ENCODE results near the gene COL12A1. TPM values are rescaled to one million over a fixed set of nuclear protein-coding genes. Genes with fewer than 3 reads are reported as not detected.

COL12A1 gene
- total RNA-seq, 1 donor from 2014 or later = 24.3 TPM

- Histone ChIP-seq H3K27me3 (ENCODE audit: control insufficient read depth, insufficient read depth, low read length) (no peaks in the 10 kb centered on the region), H3K4me3 (ENCODE audit: low read depth, low read length) (no peak overlapping the region), H3K36me3 (ENCODE audit: control insufficient read depth, insufficient read depth, low read length) (no peaks in the 10 kb centered on the region)
- no peak for DNase-seq (ENCODE audit: low read depth)
- no peak for TF ChIP-seq CTCF (IDR thresholded peaks at IDR 0.05; ENCODE audit: insufficient read depth, low read length, poor library complexity, severe bottlenecking)
These were observed 96.1 kb downstream of the COL12A1 start for GRCh38 chr6:75109765-75110164.

DNA sequence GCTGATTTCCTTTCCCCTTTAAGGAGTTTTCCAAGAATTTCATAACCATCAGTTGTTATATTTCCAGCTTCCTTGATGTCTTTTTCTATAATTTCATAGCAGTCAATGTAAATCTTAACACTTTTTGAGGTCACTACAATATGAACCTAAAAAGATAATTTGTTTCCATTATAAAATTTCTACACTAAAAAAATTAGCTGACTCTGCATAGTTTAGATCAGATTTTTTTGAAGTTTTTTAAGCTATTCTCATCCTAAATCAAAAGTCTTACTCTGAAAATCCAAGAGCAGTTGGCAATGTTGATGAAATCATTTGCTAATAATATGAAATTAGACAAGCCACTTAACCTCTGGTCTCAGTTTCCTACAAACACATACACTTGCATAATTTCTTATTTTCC, 96.8 kb downstream of the COL12A1 start:
- Histone ChIP-seq H3K36me3 (ENCODE audit: control insufficient read depth, insufficient read depth, low read length) (no peaks in the 10 kb centered on the region), H3K27me3 (ENCODE audit: control insufficient read depth, insufficient read depth, low read length) (no peaks in the 10 kb centered on the region), H3K4me3 (ENCODE audit: low read depth, low read length) (no peak overlapping the region)
- no peak for DNase-seq (ENCODE audit: low read depth)
- no peak for TF ChIP-seq CTCF (IDR thresholded peaks at IDR 0.05; ENCODE audit: insufficient read depth, low read length, poor library complexity, severe bottlenecking)

- Histone ChIP-seq H3K4me3 (ENCODE audit: low read depth, low read length) (no peak overlapping the region), H3K36me3 (ENCODE audit: control insufficient read depth, insufficient read depth, low read length) (no peaks in the 10 kb centered on the region), H3K27me3 (ENCODE audit: control insufficient read depth, insufficient read depth, low read length) (no peaks in the 10 kb centered on the region)
- no peak for DNase-seq (ENCODE audit: low read depth)
- no peak for TF ChIP-seq CTCF (IDR thresholded peaks at IDR 0.05; ENCODE audit: insufficient read depth, low read length, poor library complexity, severe bottlenecking)
These were observed 97.4 kb downstream of the COL12A1 start for GRCh38 chr6:75108333-75108974.

GRCh38 chr6:75107913-75108312, 97.9 kb downstream of the COL12A1 start:
- Histone ChIP-seq H3K4me3 (ENCODE audit: low read depth, low read length) (no peak overlapping the region), H3K27me3 (ENCODE audit: control insufficient read depth, insufficient read depth, low read length) (no peaks in the 10 kb centered on the region), H3K36me3 (ENCODE audit: control insufficient read depth, insufficient read depth, low read length) (no peaks in the 10 kb centered on the region)
- TF ChIP-seq CTCF (IDR thresholded peaks at IDR 0.05; ENCODE audit: insufficient read depth, low read length, poor library complexity, severe bottlenecking) = no peak
- no peak for DNase-seq (ENCODE audit: low read depth)

GRCh38 chr6:75106426-75106825, 99.4 kb downstream of the COL12A1 start:
- TF ChIP-seq CTCF (IDR thresholded peaks at IDR 0.05; ENCODE audit: insufficient read depth, low read length, poor library complexity, severe bottlenecking) = no peak

GRCh38 chr6:75103431-75103830, 102.4 kb downstream of the COL12A1 start:
- DNase-seq (ENCODE audit: low read depth) = no peak
- no peak for TF ChIP-seq CTCF (IDR thresholded peaks at IDR 0.05; ENCODE audit: insufficient read depth, low read length, poor library complexity, severe bottlenecking)
- Histone ChIP-seq H3K27me3 (ENCODE audit: control insufficient read depth, insufficient read depth, low read length) (no peaks in the 10 kb centered on the region), H3K4me3 (ENCODE audit: low read depth, low read length) (no peak overlapping the region), H3K36me3 (ENCODE audit: control insufficient read depth, insufficient read depth, low read length) (no peaks in the 10 kb centered on the region)

More at GRCh38 chr6:75106426-75106825, 99.4 kb downstream of the COL12A1 start:
- no peaks in the 10 kb centered on the region for H3K27me3 ChIP-seq (ENCODE audit: control insufficient read depth, insufficient read depth, low read length)
- H3K36me3 ChIP-seq (ENCODE audit: control insufficient read depth, insufficient read depth, low read length) = no peaks in the 10 kb centered on the region
- DNase-seq (ENCODE audit: low read depth) = no peak
- no peak overlapping the region for H3K4me3 ChIP-seq (ENCODE audit: low read depth, low read length)
